GM23248 (cell line): ENCODE results near the gene C22orf31. TPM values are rescaled to one million over a fixed set of nuclear protein-coding genes. Genes with fewer than 3 reads are reported as not detected.
A peak's percentile ranks its signal among the peaks of the same experiment; 100 is the strongest.
"Not testable (repeated sequence)": the region's sequence is repeated elsewhere in the genome, so short reads cannot be mapped to it uniquely, and the experiment has no call there.

Experiments used
- DNase-seq: peaks from one replicate; pipeline ENCODE4 v3.0.0-alpha.2; 2015
- H2AFZ ChIP-seq: fragments of 200-600 bp; sonication (generic); 2 replicates; pipeline ENCODE4 v1.6.1; 2016; ENCODE audit warnings: antibody characterized with exemption
- H3F3A ChIP-seq: fragments of 200-600 bp; sonication (generic); 2 replicates; pipeline ENCODE4 v1.6.1; 2016; ENCODE audit warnings: mild to moderate bottlenecking, antibody characterized with exemption, mixed run types; ENCODE audit not compliant: insufficient read depth
- H3K27ac ChIP-seq: fragments of 200-600 bp; sonication (generic); 2 replicates; pipeline ENCODE4 v1.5.1; 2016; ENCODE audit warnings: mild to moderate bottlenecking
- H3K27me3 ChIP-seq: fragments of 200-600 bp; sonication (generic); replicated peaks from 2 replicates; pipeline ENCODE4 v1.6.1; 2016; ENCODE audit warnings: mild to moderate bottlenecking; ENCODE audit not compliant: insufficient read depth
- H3K36me3 ChIP-seq: fragments of 200-600 bp; sonication (generic); 2 replicates; pipeline ENCODE4 v1.6.1; 2016; ENCODE audit warnings: low read depth, mild to moderate bottlenecking
- H3K4me1 ChIP-seq: fragments of 200-600 bp; sonication (generic); 2 replicates; pipeline ENCODE4 v1.6.1; 2016; ENCODE audit warnings: mild to moderate bottlenecking; ENCODE audit not compliant: insufficient read depth
- H3K4me2 ChIP-seq: fragments of 200-600 bp; sonication (generic); one replicate; pipeline ENCODE4 v1.6.1; 2016; ENCODE audit warnings: mild to moderate bottlenecking; ENCODE audit not compliant: unreplicated experiment
- H3K4me3 ChIP-seq: fragments of 200-600 bp; sonication (generic); 2 replicates; pipeline ENCODE4 v1.5.1; 2016; ENCODE audit warnings: mild to moderate bottlenecking
- H3K79me2 ChIP-seq: fragments of 200-600 bp; sonication (generic); 2 replicates; pipeline ENCODE4 v1.6.1; 2016; ENCODE audit warnings: mild to moderate bottlenecking; ENCODE audit not compliant: insufficient read depth
- H3K9ac ChIP-seq: fragments of 200-600 bp; sonication (generic); 2 replicates; pipeline ENCODE4 v1.6.1; 2016; ENCODE audit warnings: mild to moderate bottlenecking
- H3K9me2 ChIP-seq: fragments of 200-600 bp; sonication (generic); 2 replicates; pipeline ENCODE4 v1.6.1; 2016; ENCODE audit warnings: mixed run types, mild to moderate bottlenecking, moderate library complexity; ENCODE audit not compliant: insufficient read depth
- H3K9me3 ChIP-seq: fragments of 200-600 bp; sonication (generic); one replicate; pipeline ENCODE4 v1.6.1; 2017; ENCODE audit warnings: low read depth
- H4K20me1 ChIP-seq: fragments of 200-600 bp; sonication (generic); 2 replicates; pipeline ENCODE4 v1.6.0; 2016; ENCODE audit not compliant: insufficient read depth
- EZH2 ChIP-seq: fragments of 200-600 bp; sonication (generic); IDR thresholded peaks from 2 replicates; pipeline ENCODE4 v1.6.1; 2018; ENCODE audit warnings: antibody characterized with exemption, mild to moderate bottlenecking; ENCODE audit not compliant: insufficient read depth, poor library complexity, severe bottlenecking
- EZH2phosphoT487 ChIP-seq: fragments of 200-600 bp; sonication (generic); IDR thresholded peaks from 2 replicates; pipeline ENCODE4 v1.6.1; 2018; ENCODE audit warnings: antibody characterized with exemption, moderate library complexity, mild to moderate bottlenecking, low read depth; ENCODE audit not compliant: insufficient read depth
- WGBS, 2 experiments: methylation state at CpG; one replicate each; pipeline ENCODE4 v1.1.6; 2015 to 2017; ENCODE audit warnings: low lambda C conversion rate in 2 of 2, low coverage in 1 of 2; ENCODE audit errors: missing lambda C conversion rate in 2 of 2; 5-methylcytosine and 5-hydroxymethylcytosine counted together
- in situ Hi-C: fragments of 300-500 bp; cut with MboI; formaldehyde crosslinking; loops from 2 replicates; pipeline ENCODE4 v1.15.0; 2020
- polyA plus RNA-seq: library from polyadenylated mRNA; unstranded; fragments of >200 nt; fragmentation: Nextera tagmentation; extraction: Ambion mirVana; gene quantifications from 2 replicates; pipeline ENCODE4 v1.2.1, GENCODE V29; 2016
- total RNA-seq: library from RNA; depleted of rRNA; stranded (reverse); fragments of >200 nt; shearing (Covaris generic); gene quantifications from 2 replicates; pipeline ENCODE4 v1.2.3, GENCODE V29; 2014

The C22orf31 gene
- total and polyA plus RNA-seq, 2 experiments from 2014 or later: not detected

- H3F3A ChIP-seq: peaks cover 42% of the 10 kb centered on the region
- peak overlapping the region; percentile 67 for H3K4me2 ChIP-seq
- TF ChIP-seq EZH2phosphoT487 (no peak), EZH2 (no peak)
- H3K79me2 ChIP-seq: no peaks in the 10 kb centered on the region
- H3K27me3 ChIP-seq: no peaks in the 10 kb centered on the region
- H3K4me1 ChIP-seq: peaks cover 40% of the 10 kb centered on the region
- H3K4me3 ChIP-seq: no peak overlapping the region
- WGBS, 2 experiments: 19 to 27% methylated on average over 2 of the region's 2 CpGs
- peak overlapping the region; percentile 78 for H3K27ac ChIP-seq
- H4K20me1 ChIP-seq: no peaks in the 10 kb centered on the region
- no peaks in the 10 kb centered on the region for H3K9me2 ChIP-seq
- H3K9me3 ChIP-seq: no peaks in the 10 kb centered on the region
- DNase-seq: peak; percentile 76
- peak overlapping the region; percentile 70 for H3K9ac ChIP-seq
- no peaks in the 10 kb centered on the region for H3K36me3 ChIP-seq
- H2AFZ ChIP-seq: no peak overlapping the region
- in situ Hi-C loops: loop anchor here (25.0 kb wide), 1 partner anchor 429 kb away; no protein-coding TSS in a partner anchor
Measured at GRCh38 chr22:29041408-29041807, 20.2 kb downstream of the C22orf31 start.

DNA sequence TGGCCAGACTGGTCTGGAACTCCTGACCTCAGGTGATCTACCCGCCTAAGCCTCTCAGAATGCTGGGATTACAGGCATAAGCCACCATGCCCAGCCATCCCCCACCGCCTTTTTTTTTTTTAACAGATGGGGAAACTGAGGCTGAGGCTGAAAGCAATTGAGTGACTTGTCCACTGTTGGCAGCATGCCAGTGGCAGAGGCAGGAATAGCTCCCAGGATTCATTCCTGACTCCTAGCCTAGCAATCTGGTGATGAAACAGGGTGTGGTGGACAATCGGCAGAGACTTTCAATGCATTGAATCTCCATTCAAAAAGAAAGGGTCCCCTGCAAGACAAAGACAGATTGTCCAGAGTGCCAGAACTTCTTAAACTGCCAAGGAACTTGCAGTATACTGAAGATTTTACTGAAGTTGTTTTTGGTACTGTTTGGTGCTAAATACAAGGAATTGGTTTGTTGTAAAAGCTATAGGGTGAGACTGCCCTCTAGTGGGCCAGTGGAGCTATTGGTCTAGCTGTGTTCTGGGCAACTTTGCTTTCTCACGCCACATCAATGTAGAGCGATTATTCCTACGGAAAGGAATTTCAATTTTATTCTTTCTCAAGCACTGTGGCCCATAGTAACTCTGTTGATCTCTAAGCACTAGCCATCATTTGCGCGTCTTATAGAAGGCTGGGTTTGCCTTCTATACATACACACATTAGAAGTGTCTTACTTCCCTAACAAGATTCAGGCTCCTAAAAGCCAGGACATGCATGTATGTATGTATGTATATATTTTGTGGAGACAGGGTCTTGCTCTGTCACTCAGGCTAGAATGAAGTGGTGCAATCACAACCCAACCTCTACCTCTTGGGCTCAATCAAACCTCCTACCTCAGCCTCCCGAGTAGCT lies 21.0 kb downstream of the C22orf31 start:
- Histone ChIP-seq H3K79me2 (no peaks in the 10 kb centered on the region), H3K9me2 (no peaks in the 10 kb centered on the region), H3K9ac (peak overlapping the region; percentile 70), H3K4me2 (peak overlapping the region; percentile 67), H3K4me1 (peaks cover 40% of the 10 kb centered on the region), H3F3A (peaks cover 35% of the 10 kb centered on the region), H3K36me3 (no peaks in the 10 kb centered on the region), H3K27me3 (no peaks in the 10 kb centered on the region), H3K27ac (peak overlapping the region; percentile 78), H4K20me1 (no peaks in the 10 kb centered on the region), H2AFZ (peak overlapping the region; percentile 54), H3K4me3 (peak overlapping the region; percentile 35; the same call in 1 of the 2 replicates), H3K9me3 (no peaks in the 10 kb centered on the region)
- in situ Hi-C loops: loop anchor here (25.0 kb wide), 1 partner anchor 428 kb away; no protein-coding TSS in a partner anchor
- DNase-seq: peak; percentile 92
- 18% methylated on average over 9 of the region's 9 CpGs for WGBS, 2 experiments
- TF ChIP-seq EZH2phosphoT487: no peak
- no peak for TF ChIP-seq EZH2

DNA sequence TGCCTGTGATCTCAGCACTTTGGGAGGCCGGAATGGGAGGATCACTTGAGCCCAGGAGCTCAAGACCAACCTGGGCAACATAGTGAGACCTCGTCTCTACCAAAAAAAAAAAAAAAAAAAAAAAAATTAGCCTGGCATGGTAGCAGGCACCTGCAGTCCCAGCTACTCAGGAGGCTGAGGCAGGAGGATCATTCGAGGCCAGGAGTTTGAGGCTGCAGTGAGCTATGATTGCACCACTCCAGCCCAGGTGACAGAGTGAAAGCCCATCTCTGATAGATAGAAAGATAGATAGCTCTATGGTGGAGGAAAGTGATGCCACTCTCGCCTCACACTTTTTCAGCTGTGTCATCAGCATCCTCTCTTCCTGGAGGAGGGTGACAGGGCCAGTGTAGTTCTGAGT lies 21.9 kb downstream of the C22orf31 start:
- H3K27me3 ChIP-seq, H3K79me2 ChIP-seq, H3K9ac ChIP-seq, DNase-seq, H3K9me2 ChIP-seq, H3K4me2 ChIP-seq, H3K36me3 ChIP-seq, H3K4me3 ChIP-seq, H3K27ac ChIP-seq, H3K9me3 ChIP-seq, H4K20me1 ChIP-seq, H2AFZ ChIP-seq: not testable (repeated sequence)
- WGBS, 2 experiments: 98% methylated on average over 3 to 4 of the region's 4 CpGs
- in situ Hi-C loops: loop anchor here (5.0 to 25.0 kb wide), 2 partner anchors 182 to 427 kb away; no protein-coding TSS in a partner anchor
- Histone ChIP-seq H3F3A (peaks cover 26% of the 10 kb centered on the region), H3K4me1 (peaks cover 33% of the 10 kb centered on the region)

- no peak for DNase-seq
- no peaks in the 10 kb centered on the region for H3K9me2 ChIP-seq
- no peaks in the 10 kb centered on the region for H3K36me3 ChIP-seq
- no peak overlapping the region for H3K9ac ChIP-seq
- TF ChIP-seq EZH2phosphoT487 (no peak), EZH2 (no peak)
- H3K4me3 ChIP-seq: no peak overlapping the region
- no peaks in the 10 kb centered on the region for H4K20me1 ChIP-seq
- H2AFZ ChIP-seq: no peak overlapping the region
- H3K27me3 ChIP-seq: no peaks in the 10 kb centered on the region
- peaks cover 21% of the 10 kb centered on the region for H3F3A ChIP-seq
- no peaks in the 10 kb centered on the region for H3K79me2 ChIP-seq
- in situ Hi-C loops: loop anchor here (5.0 to 25.0 kb wide), 2 partner anchors 182 to 427 kb away; no protein-coding TSS in a partner anchor
- WGBS, 2 experiments: 80 to 83% methylated on average over 9 of the region's 9 CpGs
- H3K4me1 ChIP-seq: peaks cover 27% of the 10 kb centered on the region
- H3K27ac ChIP-seq: no peak overlapping the region
- H3K4me2 ChIP-seq: no peak overlapping the region
- H3K9me3 ChIP-seq: no peaks in the 10 kb centered on the region
Measured at GRCh38 chr22:29039148-29039547, 22.5 kb downstream of the C22orf31 start.
